Globus pallidus (tissue), 1 donor: ENCODE data around the gene IGFBP1.

Experiments used
- DNase-seq: peaks from one replicate; pipeline ENCODE4 v3.0.0-alpha.2; 2015; ENCODE audit warnings: low spot score

The IGFBP1 gene

DNA sequence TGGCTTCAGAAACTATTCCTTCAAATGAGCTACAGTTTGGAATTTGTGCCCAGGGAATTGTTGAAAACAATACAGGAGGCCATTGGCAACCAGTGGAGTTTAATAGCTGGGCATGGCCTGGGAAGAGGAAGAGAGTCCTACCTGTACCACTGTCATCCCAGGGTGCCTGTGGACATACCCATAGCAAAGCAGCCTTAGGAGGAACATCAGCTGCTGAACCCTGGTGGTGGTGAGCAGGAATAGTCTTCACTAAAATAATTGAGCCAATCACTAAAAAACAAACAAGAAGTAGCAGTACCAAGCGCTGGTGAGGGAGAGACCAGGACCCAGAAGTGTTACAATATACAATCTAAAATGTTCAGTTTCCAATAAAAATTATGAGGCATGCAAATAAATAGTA is 14.5 kb downstream of the IGFBP1 start:
- DNase-seq = no peak

DNA sequence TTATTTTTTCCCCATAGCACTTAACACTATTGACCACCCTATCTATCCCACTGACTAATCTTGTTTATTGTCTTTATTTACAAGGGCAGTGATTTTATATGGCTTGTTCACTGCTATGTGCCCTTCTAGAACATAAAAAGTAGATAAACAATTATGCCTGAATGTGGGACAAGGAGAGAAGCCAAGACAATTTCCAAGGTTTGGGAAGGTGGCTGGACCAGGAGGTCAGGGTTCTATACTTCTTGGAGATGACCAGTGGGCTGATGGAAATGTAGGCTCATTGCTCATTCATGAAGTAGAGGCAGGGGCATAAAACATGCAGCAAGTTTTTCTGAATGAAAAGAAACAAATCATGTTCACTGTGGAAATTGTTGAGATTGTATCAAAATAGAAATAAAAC is 21.3 kb downstream of the IGFBP1 start:
- no peak for DNase-seq

DNA sequence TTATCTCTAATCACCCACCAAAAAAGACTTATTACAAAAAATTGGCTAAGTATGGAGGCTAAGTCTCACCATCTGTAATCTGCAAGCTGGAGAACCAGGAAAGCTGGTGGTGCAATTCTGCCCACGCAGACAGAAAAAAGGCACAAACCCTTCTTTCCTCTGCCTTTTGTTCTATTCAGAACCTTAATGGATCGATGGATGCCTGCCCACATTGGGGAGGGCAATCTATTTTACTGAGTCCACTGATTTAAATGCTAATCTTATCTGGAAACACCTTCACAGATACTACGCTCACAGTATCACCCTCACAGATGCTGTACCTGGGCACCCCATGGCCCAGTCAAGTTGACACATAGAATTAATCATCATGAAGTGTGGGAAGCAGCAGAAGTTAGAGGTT is 22.6 kb downstream of the IGFBP1 start:
- no peak for DNase-seq

- no peak for DNase-seq
Observed at GRCh38 chr7:45911311-45911710, 23.0 kb downstream of the IGFBP1 start.

DNA sequence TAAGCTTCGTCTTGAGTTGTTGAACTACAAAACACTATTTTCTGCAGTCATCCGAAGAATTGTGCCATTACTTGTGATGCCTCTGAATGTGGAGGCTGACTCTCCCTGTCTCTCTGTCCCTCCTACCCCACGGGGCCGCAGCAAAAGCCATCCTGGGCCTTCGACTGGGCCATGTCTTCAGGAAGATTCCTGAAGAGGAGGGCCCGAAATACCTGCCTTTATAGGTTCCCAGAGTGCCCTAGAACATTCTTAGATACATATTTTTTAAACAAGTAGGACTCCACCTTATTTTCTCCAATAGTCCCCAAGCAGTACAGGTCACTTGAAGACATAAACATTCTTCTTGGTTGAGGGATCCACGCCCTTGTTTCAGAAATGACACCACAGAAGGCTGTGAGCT is 24.7 kb downstream of the IGFBP1 start:
- no peak for DNase-seq

GRCh38 chr7:45914911-45915310 is 26.6 kb downstream of the IGFBP1 start:
- no peak for DNase-seq

- no peak for DNase-seq
Observed at GRCh38 chr7:45915606-45916005, 27.3 kb downstream of the IGFBP1 start.

- DNase-seq = no peak
Observed at GRCh38 chr7:45917064-45917463, 28.8 kb downstream of the IGFBP1 start.

DNA sequence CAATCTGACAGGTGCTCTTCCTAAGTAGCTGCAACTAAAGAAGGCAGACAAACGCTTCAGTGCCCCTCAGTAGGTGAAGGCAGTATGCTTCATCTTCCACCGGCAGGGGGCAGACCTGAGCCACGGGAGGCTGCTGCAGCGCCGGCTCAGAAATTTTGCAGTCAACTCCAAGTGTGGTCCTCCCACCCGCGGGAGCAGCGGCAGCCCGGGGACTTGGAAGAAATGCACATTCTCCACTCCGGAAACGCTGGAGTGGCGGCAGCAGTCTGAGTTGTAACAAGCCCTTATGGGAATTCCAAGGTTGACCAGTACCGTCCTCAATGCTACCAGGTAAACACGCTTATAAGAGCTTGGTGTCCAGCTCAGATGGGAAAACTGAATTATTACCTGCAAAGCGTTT is 29.4 kb downstream of the IGFBP1 start:
- peak; percentile 40 for DNase-seq

DNA sequence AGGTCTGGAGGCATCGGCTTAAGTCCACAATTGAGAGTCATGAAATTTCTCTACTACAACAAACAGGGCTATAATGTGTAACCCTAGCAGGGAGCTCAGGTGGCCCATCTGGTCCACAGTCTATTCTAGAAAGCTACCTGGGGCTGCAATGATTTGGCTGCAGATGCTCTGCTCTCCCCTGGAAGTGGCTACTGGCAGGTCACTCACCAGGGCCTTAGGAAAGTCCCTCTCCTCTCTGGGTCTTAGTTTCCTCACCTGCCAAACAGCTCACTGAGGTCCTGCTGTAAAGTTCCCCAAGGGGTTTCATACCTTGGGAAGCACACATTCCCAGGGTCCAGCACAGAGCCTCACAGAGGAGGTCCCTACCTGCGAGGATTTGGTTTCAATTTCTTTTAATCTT is 30.3 kb downstream of the IGFBP1 start:
- DNase-seq = no peak

- DNase-seq = no peak
Observed at GRCh38 chr7:45919231-45919784, 31.0 kb downstream of the IGFBP1 start.

DNA sequence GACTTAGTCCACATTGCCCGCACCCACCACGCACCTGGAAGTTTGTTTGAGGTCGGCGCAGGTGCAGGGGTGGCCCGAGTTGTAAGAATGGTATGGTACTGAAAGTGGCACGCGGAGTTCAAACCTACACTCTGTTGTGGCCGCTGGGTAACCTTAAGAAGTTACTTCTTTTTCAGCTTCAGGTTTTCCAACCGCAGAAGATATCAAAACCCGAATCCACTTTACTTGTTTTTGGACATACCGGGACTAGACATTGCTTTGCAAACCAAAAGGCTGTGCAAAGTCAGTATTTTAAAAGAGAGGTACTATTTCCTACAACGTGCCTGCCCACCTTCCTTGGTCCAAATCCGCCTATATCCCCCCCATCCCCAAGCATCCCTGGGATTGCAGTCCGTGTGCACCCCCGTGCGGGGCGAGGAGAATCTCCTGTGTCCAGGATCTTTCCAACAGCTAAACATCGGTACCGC is 31.7 kb downstream of the IGFBP1 start:
- no peak for DNase-seq

GRCh38 chr7:45920502-45921380 is 32.5 kb downstream of the IGFBP1 start, which contains the start of gene IGFBP3:
IGFBP3 (minus strand) TSS chr7:45921272; CDS start chr7:45921140, 132 bp downstream.
- no peak for DNase-seq

- no peak for DNase-seq
Observed at GRCh38 chr7:45921381-45921698, 33.1 kb downstream of the IGFBP1 start.

GRCh38 chr7:45921699-45922519 is 33.6 kb downstream of the IGFBP1 start:
- no peak for DNase-seq

DNA sequence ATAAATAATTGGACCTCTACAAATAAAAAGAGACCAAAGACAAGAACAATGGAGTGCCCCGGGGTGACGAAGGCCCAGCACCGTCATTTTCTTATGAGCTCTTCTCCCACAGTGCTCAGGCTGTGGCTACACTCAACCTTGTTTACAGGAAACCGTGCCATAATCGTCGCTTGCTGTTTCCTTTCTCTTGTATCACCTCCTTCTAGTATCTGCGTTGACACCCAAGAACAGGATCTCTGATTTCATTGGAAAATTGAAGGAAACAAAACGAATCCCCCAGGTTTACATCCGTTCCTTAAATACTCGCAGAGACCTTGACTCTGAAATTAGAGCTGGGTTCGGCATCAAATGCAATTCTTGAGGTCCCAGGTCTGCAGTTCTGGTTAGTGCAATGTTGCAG is 34.5 kb downstream of the IGFBP1 start:
- DNase-seq = no peak

DNA sequence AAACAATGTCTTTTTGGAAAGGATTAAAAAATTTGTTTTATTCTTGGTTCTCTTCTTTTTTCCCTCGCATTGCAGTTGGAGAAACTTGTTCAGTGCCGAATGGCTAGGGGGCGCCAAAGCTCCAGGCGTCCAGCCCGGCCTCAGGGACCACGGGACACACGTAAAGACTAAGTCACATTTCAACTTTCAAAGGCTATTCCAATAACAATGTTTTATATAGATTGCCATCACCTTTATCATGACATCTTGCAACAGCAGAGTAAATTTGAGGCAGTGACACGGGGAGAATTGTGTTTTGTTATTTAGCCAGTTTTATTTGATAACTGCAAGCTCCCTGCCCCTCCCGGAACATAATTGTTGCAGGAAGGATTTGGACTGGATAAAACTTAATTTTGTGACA is 35.0 kb downstream of the IGFBP1 start:
- DNase-seq = peak; percentile 56

DNA sequence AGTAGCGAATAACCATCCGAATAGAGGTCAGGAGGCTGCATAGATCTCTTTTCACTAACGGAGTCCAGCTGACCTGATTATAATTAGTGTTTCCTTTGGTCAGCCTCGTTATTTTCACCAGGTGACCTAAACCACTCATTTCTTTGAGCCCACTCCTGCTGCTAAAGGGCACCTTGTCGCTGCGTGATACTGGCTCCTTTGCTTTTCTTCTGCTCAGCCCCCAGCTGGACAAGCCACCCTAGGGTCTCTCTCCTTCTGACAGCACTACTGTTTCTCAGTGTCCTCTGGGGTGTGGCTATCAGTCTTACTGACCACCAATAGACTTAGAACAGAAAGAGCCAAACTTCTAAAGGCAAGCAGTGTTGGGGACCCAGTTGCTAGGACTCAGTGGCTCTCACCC is 35.5 kb downstream of the IGFBP1 start:
- DNase-seq = no peak

DNA sequence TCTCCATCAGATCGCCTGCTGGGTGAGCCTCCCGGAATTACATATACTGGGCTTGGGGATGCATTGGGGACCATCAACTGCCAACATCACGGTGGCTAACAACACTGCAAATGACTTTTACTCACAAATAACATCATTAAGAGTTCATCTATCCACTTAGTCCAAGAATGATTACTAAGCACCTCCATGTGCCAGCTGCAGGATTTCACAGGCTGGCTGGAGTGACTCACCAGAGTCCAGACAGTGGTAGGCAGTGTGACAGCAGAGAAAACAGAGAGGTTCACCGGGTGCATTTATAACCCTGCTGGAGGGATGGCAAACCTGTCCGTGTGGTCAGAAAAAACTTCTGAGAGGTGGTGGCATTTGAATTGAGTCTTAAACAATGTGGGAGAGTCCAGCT is 36.0 kb downstream of the IGFBP1 start:
- no peak for DNase-seq

DNA sequence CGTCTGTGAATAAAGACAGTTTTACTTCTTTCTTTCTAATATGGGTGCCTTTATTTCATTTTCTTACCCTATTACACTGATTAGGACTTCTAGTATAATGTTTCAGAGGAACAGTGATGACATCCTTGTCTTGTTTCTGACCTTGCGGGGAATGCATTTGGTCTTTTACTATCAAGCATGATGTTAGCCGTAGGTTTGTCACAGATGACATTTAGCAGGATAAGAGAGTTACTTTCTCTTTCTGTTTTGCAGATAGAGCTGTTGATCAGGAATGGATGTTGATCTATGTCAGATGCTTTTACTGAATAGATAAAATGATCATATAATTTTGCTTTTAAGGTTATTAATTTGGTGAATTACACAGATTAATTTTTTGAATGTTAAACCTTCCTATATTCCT is 39.4 kb downstream of the IGFBP1 start:
- DNase-seq = no peak

- DNase-seq = no peak
Observed at GRCh38 chr7:45930967-45931366, 42.7 kb downstream of the IGFBP1 start.

- DNase-seq = no peak
Observed at GRCh38 chr7:45937301-45937700, 49.0 kb downstream of the IGFBP1 start.

GRCh38 chr7:45937862-45938261 is 49.6 kb downstream of the IGFBP1 start:
- DNase-seq = no peak
